NCI-H1436 treated with DMSO at 0.1 percent for 48 hours (cell line): ENCODE data around the gene CACNG3.

Experiments used
- DNase-seq: peaks from one replicate; lab custom pipeline; 2025; lab: John Stamatoyannopoulos, UW

Gene CACNG3

GRCh38 chr16:24396350-24397271 lies 140.5 kb downstream of the CACNG3 start:
- no peak for DNase-seq

GRCh38 chr16:24409045-24409444 lies 152.9 kb downstream of the CACNG3 start:
- no peak for DNase-seq
